NCI-H128 (cell line): Measurements from ENCODE around the gene CLK2.
"Not testable (repeated sequence)": the region's sequence is repeated elsewhere in the genome, so short reads cannot be mapped to it uniquely, and the experiment has no call there.

Source experiments
- DNase-seq: peaks from one replicate; lab custom pipeline; 2025; ENCODE audit not compliant: unreplicated experiment; lab: John Stamatoyannopoulos, UW

Gene CLK2

DNA sequence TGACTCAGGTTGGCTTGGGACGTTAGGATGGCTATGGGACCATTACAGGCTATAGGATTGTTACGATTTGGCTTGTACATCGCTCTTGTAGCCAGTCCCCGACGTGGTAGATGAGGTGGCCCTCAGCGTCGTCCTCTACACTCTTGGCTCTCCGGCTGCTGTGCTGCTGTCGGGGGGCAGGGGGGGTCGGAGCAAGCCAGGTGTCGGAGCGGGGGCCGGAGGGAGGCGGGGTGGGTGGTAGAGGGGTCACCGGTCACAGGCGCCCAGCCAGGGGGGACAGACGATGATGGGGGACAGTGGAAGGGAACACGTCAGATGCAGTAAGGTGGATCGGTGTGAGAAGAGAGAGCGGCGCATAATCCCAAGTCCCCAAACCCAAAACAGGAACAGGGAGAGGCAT, 4.7 kb downstream of the CLK2 start:
- DNase-seq: no peak

DNA sequence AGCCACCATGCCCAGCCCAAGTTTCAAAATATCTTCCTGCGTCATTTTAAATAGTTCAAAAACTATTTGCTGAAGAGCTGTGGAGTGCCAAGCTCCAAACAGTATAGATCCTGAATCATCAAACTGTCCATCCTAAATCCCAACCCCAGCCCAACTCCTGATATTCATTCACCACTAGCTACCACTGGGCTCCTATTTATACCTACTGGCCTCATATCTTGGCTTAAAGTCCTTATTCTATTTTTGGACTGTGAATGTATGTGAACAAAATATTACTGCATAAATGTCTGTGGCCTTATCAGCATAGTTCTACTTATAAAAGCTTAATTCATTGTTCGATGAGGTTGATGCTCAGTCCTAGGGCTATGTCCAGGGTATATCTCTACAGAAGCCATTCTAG, 5.9 kb downstream of the CLK2 start:
- DNase-seq: no peak

DNA sequence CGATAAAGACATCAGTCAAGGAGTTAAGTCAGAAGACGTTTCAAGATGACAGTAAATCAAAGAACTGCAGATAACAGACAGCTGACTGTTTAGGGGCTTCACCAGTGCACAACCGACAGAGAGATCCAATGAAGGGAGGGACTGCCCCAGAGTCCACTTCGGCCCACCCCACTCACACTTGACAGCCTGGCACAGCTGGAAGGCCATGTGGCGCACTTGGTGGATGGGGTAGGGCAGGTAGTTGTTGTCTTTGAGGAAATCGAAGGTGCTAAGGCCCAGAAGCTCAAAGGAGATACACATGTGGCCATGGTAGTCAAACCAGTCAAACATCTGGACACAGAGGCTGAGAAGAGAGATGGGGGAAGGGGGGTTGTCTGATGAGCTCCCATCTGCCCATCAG, 6.8 kb downstream of the CLK2 start:
- DNase-seq: no peak

DNA sequence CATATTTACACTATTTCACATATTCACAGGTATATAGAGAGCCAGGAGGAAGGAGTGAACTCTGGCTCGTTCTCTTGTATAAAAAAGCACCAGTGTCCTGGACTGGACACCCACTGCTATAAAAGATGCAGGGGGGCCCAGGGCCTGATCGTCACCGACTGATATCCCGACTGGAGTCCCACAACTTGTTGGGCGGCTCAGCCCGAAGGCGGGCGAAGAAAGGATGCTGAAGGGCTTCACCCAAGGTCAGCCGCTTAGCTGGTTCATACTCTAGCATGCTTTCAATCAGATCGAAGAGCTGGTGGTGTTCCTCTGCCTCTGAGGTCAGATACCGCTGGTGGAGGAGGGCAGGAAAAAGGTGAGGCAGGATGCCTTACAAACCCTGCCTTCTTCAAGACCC, 10.2 kb downstream of the CLK2 start:
- no peak for DNase-seq

DNA sequence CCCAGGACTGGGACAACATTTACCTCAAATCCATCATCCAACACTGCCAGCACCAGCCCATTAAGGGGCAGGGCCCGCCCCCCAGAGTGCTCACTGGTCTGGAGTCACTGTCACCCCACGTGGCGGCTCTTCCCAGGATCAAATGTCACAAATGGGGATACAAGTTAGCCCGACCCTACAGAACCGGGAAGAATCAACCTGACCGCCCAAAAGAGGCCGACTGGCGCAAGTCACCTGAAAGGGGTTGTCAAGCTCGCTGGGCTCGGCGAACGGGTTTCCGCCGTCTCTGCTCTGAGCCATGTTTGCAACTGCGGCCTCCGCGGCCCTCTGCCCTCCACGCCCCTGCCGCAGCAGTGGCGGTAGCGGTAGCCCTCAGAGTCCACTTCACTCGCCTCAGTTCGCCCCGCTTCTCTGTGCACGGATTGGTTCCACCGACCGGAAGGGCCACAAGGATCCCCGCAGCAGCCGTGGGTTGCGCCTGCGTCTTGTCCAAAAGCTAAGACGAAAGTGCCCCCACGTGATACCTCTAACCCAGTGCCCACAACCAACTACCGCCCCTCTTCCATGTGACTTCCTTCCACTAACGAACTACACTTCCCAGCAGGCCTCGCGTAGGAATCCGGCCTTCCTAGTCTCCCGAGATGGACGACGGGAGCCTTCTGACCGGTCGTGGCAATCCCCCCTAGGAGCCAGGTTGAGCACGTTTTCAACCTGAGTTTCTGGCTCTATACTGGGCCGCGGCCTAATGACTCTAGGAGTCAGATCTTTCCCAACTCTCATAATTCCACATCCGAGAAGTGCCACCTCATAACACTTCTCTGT, 11.2 kb downstream of the CLK2 start, which contains the start of gene SCAMP3:
TSS of gene SCAMP3 (minus strand) at position 509 of the 822 bp plus-strand sequence. CDS start at position 300, 209 bp downstream.
- peak; percentile 95 for DNase-seq

DNA sequence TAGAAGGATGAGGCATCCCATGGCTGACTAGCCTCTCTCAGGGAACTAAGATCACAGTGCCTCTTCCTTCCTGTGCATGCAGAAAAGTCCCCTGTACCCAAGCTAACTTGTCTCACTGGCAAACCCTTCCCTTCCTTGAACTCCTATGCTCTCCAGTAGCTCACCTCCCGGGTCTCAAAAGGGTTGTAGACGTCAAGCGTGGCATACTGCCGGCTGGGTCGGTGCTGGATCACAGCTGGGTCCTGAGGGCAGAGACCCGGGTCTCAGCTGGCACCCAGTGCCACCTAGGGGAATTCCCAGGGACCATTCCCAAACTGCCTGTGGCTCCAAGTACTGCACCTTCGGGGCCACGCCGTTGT, 11.8 kb downstream of the CLK2 start:
- DNase-seq: no peak

DNA sequence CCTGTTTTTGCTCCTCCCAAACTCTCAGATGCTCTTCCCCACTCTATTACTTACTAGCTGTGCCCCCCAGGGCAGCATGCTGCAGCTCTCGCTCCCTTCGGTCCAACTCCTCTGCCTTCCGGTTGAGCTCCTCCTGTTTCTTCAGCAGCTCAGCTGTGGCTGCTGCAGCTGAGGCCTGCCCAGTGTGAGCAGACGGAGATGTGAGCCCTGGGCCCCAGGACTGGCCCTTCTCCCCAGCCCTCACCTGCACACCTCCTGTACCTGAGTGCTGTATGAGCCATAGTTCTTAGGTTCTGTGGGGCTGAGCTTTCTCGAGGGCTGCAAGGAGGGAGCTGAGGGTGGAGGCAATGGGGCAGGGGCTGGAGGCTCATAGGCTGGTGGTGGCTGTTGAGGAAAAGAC, 13.0 kb downstream of the CLK2 start:
- no peak for DNase-seq

DNA sequence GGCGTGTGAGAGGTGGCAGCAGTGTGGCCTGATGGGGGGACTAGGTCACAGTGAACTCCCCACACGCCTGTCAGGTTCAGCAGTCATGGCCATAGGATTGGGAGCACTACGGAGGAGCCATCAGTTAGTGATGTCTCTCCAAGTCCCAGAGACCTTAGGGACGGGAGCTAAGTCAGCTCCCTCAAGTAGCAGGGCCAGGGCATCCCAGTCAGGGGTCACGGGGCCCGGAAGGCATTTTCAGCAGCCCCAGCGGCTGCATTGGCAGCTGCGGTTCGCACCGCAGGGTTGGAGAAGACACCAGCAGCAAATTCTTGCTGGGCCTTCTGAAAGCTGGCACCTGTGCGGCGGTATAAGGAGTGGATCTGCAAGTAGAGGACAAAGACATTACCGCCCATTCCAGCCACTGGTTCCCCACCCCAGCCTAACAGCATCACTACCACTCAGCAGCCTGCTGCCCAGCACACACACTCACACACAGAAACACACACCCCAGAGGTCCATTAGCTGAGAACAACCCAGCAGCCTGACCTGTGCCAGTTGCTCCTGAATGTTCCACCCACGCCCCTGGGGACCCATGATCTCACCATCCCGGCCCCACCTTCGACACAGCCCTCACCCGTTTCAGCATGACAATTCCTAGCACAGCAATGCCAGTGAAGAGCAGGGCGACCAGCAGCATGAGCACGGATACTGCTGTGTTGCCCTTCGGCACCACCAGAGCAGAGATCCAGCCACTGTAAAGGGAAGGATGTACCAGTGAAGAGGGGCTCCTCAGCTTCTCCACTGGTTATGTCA, 17.0 kb downstream of the CLK2 start:
- DNase-seq: no peak

DNA sequence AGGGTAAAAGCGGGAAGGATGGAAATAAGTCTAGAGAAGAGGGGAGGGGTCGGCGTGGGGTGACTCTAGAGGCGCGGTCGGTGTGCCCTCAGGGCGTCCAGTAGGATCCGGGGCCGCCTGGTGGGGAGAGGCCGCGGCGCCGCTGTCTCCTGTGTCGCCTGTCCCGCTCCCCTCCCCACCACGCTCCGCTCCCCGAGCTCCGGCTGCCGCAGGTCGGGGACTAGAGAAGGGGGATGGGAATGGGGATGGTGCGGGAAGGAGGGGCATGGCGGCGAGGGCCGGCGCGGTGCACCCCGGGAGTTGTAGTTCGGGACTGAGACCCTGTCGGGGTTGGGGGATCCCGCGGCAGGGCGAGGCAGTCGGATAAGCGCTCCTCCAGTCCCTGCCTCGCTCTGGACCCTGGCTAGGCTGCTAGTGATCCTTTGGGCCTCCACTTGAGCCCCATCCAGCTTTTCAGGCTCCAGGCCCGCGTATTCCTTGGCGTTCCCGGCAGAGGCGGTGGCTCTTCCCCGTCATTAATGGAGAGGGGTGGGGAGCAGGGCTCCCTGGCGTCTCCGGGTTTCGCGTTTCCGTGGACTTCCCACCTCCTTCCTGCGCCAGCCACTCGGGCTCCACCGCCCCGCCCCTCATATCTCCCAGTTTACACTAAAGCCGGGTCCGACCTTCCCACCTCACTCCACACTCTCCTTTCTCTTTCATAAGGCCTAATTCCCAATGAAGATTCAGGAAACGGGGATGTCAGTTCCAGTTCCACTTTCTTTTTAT, 17.9 kb downstream of the CLK2 start, which contains the start of gene ENTREP3:
TSS of gene ENTREP3 (minus strand) at position 241 of the 765 bp plus-strand sequence. CDS start 606 bp downstream, outside the sequence.
- DNase-seq: peak; percentile 83

DNA sequence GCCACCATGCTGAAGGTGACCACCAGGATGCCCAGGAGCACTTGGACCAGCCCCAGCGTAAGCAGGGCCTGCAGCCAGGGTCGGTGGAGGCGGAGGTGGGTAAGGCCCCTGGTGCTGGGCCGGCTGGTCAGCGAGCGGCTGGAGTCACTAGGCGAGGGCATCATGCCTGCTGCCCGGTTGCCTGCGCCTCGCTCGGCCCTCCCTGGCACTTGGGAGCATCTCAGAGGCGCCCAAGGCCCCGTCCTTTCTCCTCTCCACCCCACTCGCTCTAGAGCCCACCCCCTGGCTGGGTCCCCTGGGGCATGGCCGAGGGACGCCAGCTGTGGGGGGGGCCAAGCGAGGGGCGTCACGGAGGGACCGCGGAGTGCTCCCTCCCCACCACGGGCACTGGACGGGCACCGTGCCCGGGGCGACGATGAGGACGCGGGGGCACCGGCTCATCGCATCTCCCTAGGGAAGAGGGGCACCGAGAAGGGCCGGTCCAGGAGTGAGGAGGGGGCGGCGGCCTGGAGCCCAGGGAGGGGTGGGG, 18.5 kb downstream of the CLK2 start:
- DNase-seq: no peak

DNA sequence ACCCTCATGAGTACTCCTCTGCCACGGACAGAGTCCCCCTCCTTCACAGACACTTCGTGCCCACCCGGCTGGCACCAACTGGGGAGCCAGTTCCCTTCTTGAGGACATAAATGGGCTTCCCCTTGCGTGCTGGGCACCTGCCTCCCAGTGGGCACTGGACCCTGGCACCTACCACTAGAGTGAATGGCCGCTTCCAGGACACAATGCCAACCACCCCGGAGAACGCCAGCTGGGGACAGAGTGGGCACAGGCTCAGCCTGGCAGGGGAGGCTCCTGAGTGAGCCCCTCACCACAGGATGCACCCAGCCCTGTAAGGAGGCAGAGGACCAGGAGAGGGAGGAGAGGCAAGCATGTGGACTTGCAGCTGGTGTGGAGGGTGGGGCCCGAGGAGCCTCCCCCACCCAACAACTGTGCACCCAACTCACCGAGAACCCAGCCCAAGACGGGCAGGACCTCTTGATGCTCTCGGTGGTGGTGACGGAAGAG, 19.0 kb downstream of the CLK2 start:
- no peak for DNase-seq

DNA sequence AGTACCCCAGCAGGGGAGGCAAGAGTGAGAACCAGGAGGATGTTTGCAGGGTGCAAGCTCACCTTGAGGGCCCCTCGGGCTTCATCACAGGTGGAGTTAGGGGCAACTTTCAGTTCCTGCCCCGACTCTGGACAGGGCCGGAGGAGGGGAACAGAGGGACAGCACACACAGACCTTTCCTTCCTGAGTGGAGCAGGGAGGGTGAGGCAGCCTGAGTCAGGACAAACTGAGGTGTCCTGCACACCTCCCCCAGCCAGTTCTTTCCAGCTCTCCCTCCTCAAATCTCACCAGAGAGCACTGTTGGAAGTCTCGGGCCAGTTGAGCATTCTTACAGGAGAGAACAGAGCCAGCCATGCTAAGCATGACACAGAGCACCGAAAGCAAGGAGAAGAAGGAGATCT, 19.5 kb downstream of the CLK2 start:
- DNase-seq: no peak

DNA sequence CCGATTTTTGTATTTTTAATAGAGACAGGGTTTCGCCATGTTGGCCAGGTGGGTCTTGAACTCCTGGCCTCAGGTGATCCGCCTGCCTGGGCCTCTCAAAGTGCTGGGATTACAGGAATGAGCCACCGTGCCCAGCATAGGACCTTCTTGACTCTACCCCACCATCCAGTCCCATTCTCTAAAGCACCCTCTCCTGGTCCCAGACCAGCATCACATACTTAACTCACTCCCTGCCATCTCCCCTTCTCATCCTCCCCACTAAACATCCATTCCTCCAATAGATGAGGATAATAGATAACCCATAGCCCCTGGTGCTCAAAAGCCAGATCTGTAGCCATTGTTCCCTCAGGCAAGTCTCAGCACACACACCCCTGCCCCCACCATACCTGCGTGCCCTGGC, 20.1 kb downstream of the CLK2 start:
- no peak for DNase-seq

DNA sequence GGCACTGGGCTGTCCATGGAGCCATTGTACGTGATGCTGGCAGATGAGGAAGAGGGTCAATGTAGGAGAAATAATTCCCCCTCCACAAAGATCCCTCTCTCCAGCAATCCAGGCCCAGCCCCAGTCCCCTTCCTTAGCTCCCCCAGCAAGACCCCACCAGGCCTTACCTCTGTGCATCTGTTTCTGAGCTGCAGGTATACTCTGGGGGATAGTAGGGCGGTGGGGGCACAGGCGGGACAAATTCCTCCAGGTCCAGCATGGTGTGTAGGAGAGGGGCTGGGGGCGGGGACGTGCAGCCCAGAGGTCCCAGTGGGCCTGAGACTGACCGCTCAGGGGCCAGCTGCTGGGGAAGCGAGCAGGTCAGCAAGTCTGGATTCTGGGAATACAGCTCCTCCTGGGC, 21.7 kb downstream of the CLK2 start:
- no peak for DNase-seq

DNA sequence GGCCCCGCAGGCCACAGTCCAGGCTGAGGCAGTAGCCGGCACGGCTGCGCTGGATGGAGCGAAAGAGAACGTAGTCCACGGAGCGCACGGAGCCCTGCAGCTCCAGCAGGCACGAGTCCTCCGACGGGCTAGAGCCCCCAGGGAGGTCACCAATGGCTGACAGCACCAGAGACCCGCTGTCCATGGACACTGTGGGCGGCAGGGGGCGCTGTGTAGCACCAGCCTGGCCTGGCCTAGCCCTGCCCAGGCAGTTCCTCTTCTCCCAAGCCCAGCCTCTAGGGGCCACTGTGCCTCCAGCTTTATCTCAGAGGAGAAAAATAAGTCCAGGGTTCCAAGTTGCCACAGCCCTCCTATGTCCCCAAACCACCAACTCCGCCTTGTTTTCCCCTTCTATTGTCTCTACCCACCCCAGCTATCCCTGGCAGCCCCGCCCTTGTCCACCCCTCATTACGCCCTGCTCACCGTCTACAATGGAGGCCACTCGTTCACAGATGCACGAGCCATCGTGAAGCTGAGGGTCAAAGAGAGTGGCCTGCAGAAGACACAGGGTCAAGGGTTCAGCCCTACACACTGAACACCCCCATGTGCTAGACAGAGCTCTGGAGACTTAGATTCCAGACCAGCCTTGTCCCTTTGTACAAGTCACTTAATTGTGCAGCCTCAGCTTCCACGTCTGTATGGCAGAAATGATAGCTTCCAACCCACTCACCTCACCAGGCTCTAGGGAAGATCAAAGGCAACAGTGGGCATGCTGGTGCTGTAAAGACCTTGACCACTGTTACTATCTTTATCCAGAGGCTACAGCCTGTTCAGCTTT, 22.5 kb downstream of the CLK2 start:
- peak; percentile 91 for DNase-seq

DNA sequence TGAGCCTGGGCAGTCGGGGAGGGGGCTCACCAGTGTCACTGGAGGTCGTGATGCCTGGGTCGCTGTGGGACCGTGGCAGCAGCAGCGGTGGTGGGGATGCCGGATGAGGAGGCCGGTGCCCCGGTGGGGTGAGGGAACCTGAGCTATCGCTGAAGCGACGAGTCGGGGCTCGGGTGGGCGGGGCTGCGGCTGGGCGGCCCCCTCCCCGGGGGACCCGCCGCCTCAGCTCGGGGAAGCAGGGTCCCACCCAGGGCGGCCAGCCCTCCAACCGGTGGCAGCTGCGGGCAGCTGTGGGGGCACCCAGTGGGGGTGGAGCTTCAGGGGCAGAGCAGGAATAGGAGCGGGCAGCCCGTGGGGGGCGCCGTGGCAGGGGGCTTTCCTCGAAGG, 23.1 kb downstream of the CLK2 start:
- DNase-seq: no peak

DNA sequence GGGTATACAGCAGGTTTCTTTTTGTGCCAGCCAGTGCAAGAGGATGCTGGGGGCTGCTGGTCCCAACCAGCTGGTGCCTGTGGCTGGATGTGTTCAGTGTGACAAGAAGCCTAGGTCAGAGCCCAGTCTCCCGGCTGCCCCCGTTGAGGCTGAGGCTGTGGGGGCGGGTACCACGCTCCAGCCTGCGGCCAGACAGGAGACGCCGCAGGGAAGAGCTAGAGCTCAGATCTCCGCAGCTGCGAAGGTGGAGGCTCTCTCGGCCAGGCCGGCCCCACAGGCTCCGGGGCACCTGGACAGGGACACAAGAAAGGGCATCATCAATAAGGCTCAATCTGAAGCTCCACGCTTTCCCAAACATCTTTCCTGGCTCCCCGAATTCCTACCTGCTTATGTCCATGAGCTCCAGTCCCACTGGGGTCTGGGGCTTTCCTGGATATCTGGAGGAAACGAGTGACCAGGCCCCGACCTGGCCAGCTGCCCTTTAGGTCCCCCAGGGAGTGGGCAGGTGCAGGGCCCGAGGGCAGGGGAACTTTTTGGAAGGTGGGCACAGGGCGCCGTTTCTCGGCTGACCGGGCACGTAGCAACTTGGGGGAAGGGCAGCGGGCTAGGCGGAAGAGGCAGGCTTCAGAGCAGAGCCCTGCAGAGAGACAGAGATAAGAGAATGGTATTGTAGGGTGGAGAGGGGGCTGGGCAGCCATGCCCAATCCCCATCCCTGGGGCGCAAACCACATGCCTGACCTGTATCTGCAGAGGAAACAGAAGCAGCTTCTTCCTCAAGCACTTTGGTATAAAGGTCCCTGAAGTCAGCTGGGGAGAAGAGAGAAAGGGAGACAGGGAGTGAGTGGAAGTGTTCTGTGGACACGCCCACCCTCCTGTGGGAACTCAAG, 25.4 kb downstream of the CLK2 start:
- no peak for DNase-seq

DNA sequence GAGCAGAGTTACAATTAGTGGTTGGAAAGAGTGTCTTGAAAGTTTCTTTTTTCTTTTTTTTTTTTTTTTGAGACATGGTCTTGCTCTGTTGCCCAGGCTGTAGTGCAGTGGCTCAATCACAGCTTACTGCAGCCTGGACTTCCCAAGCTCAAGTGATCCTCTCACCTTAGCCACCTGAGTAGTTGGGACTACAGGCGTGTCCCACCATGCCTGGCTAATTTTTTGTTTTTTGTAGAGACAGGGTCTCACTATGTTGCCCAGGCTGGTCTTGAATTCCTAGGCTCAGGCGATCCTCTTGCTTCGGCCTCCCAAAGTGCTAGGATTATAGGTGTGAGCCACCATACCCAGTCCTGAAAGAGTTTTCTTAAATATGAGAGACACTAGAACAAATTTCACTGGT, 26.5 kb downstream of the CLK2 start:
- not testable (repeated sequence) for DNase-seq

DNA sequence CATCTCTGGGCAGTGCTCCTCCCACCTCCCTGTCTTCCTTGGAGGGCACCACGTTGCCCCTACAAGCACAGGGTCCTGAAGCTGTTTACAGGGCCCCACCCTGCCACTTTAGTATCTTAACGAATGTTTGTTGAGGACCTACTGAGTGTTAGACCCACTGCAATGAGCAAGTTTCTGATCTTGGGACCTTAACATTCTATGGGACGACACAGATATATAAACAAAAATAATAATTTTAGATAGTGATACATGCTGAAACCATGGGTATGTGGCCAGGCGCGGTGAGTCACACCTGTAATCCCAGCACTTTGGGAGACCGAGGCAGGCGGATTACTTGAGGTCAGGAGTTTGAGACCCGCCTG, 28.2 kb downstream of the CLK2 start:
- no peak for DNase-seq
